Epithelial cell of esophagus (primary cell): ENCODE data around the gene ZNF891.

Source experiments
- DNase-seq: peaks from one replicate; pipeline ENCODE4 v3.0.0; 2010; ENCODE audit warnings: low read depth
- H3K4me3 ChIP-seq: 2 replicates; pipeline ENCODE4 v1.5.1; 2011; ENCODE audit warnings: mild to moderate bottlenecking, low read length, control low read depth
- TF ChIP-seq, protein P1 (sequence below): IDR thresholded peaks from 2 replicates; pipeline ENCODE4 v1.5.1; 2011; ENCODE audit warnings: low read depth, mild to moderate bottlenecking, low read length, control low read depth, inconsistent platforms; ENCODE audit not compliant: insufficient read depth; ENCODE audit errors: missing control alignments

The ZNF891 gene

DNA sequence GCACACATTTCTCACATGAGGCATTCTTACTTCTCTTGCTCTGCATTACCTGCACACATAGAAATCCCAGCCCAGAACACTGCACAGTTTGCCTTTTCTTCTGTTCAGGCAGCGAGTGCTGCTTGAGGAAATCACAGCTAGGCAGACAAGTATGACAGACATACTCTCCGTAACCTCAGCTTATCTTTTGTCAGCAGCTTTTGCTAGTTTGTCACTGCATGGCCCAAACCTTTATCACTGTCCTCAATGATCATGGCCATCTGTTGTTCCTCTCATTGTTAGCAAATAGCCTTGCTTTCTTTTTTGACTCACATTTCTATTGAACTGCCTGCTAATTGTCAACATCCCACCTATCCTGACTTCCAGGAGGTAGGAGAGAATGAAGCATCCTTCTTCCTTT lies 5.7 kb upstream of the ZNF891 start:
- H3K4me3 ChIP-seq, result no peak overlapping the region
- TF ChIP-seq, protein P1, sequence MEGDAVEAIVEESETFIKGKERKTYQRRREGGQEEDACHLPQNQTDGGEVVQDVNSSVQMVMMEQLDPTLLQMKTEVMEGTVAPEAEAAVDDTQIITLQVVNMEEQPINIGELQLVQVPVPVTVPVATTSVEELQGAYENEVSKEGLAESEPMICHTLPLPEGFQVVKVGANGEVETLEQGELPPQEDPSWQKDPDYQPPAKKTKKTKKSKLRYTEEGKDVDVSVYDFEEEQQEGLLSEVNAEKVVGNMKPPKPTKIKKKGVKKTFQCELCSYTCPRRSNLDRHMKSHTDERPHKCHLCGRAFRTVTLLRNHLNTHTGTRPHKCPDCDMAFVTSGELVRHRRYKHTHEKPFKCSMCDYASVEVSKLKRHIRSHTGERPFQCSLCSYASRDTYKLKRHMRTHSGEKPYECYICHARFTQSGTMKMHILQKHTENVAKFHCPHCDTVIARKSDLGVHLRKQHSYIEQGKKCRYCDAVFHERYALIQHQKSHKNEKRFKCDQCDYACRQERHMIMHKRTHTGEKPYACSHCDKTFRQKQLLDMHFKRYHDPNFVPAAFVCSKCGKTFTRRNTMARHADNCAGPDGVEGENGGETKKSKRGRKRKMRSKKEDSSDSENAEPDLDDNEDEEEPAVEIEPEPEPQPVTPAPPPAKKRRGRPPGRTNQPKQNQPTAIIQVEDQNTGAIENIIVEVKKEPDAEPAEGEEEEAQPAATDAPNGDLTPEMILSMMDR, result no peak
- no peak for DNase-seq

DNA sequence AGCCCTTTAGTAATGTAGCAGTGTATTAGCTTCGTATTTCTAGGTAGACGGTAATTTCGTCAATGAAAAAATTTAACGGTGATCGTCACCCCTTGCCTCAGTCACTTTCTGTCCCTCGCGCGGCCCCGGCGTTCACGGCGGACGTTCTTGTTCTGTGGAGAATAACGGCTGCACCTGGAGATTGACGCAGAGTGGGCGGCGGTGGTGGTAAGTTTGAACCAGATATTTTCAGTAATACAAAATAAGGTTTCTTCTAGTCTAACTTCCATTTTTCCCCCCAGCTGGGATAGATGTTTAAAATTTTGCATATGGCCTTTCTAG lies 694 bp upstream of the ZNF891 start:
- H3K4me3 ChIP-seq, result peak overlapping the region; percentile 79
- DNase-seq, result no peak
- TF ChIP-seq, protein P1, result no peak

DNA sequence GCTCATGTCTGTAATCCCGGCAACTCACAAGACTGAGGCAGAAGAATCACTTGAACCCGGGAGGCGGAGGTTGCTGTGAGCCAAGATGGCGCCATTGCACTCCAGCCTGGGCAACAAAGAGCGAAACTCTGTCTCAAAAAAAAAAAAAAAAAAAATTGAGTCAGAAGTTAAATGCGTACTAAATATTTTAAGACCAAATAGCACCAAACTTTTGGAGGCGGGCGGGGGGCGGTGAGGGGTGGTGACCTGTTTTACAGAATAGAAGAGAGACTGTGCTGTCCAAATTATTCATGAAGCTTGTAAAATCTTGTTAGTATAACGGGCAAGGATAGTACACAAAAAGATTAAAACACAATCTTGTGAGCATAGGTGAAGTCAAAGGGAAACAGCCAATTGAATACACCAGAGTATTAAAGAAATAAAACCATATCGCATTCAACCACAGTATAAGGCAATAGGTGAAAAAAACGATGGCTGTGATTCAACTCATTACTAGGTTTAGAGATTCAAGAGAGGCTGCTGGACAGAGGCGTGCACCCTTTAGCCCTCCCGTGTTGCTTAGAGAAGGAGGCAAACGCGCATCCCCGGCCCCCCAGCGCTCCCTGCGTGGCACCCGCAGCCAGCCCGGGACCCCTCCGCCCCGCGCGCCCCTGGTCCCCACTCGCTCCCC lies 571 bp downstream of the ZNF891 start:
- DNase-seq, result peak; percentile 47
- TF ChIP-seq, protein P1, result no peak
- peak overlapping the region; percentile 79 for H3K4me3 ChIP-seq

DNA sequence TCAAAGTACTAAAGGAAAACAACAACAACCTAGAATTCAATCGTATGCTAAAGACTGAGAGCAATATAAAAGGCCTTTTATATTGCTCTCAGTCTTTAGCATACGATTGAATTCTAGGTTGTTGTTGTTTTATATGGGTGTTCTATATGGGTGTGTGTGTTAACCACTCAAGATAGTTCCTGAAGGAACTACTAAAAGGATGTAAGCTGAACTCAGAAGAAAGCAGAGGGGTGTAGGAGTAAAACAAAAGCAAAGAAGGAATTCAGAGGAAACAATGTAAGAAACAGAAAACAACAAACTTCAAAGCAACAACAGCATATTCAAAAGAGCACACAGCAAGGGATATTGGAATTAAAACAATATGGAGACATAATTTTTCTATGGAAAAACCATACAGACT lies 5.4 kb downstream of the ZNF891 start:
- H3K4me3 ChIP-seq, result no peak overlapping the region
- TF ChIP-seq, protein P1, result no peak

DNA sequence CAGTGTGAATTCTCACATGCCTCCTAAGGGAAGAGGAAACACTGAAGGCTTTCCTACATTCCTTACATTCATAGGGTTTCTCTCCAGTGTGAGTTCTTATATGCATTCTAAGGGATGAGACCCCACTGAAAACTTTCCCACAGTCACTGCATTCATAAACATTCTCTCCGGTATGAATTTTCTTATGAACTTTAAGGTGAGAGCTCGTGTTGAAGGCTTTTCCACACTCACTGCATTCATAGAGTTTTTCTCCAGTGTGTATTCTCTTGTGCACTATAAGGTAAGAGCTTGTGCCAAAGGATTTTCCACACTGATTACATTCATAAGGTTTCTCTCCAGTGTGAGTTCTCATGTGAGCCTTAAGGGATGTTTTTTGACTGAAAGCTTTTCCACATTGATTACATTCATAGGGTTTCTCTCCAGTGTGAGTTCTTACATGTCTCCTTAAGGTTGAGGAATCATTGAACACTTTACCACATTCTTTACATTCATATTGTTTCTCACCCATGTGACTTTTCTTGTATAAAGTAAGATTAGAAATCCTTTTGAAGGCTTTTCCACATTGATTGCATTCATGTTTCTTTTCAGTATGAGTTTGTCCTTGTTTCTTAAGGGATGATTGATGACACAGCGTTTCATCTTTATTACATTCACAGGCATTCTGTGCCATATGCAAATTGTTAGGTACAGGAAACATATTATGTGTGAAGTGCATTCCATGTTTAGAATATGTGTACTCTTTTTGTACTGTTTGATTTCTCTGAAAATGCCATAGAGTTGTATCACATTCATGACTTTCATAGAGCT lies 9.5 kb downstream of the ZNF891 start:
- H3K4me3 ChIP-seq, result no peak overlapping the region
- TF ChIP-seq, protein P1, result no peak

More for the DNA sequence above, 5.4 kb downstream of the ZNF891 start:
- DNase-seq, result no peak

DNA sequence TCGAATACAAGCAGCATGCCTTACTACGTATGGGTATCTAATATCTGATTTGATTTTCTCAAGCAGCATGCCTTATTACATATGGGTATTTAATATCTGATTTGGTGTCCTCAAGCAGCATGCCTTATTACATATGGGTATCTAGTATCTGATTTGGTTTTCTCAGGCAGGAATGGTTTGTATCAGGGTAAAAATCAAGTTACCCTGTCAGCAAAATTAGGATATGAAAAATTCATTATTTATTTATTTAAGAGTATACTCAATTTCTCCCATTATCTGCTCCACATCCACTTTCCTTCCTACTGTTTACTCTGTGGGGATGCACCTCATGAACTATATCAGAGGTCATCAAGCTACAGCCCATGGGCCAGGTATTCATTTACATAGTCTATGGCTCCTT lies 21.9 kb downstream of the ZNF891 start:
- TF ChIP-seq, protein P1, result no peak
- no peak overlapping the region for H3K4me3 ChIP-seq
- no peak for DNase-seq

More for the DNA sequence above, 9.5 kb downstream of the ZNF891 start:
- no peak for DNase-seq
